ENCODE data around the gene FAM3C. TPM values are rescaled to one million over a fixed set of nuclear protein-coding genes. Genes with fewer than 3 reads are reported as not detected.
"Not testable (repeated sequence)": the region's sequence is repeated elsewhere in the genome, so short reads cannot be mapped to it uniquely, and the experiment has no call there.

FAM3C gene
- total RNA-seq, 2 donors from 2014 or later = 52.5 to 71.4 TPM

GRCh38 chr7:121428855-121429489 is 32.9 kb upstream of the FAM3C start:
- no peak overlapping the region for H3K4me3 Mint-ChIP-seq
- no peaks in the 10 kb centered on the region for H3K36me3 Mint-ChIP-seq
- H3K9me3 Mint-ChIP-seq = peaks cover 3% of the 10 kb centered on the region
- no peak overlapping the region for H3K27ac Mint-ChIP-seq
- H3K4me1 Mint-ChIP-seq (ENCODE audit: low read depth in 2 of 2) = peaks cover 0 to 5% of the 10 kb centered on the region in 2 donors
- ATAC-seq (no peak), DNase-seq (ENCODE audit: low spot score) (no peak)
- peaks cover 0 to 8% of the 10 kb centered on the region in 2 donors for H3K27me3 Mint-ChIP-seq

GRCh38 chr7:121421743-121422142 is 25.6 kb upstream of the FAM3C start:
- not testable (repeated sequence) for H3K9me3 Mint-ChIP-seq; H3K27ac Mint-ChIP-seq; H3K4me3 Mint-ChIP-seq; H3K27me3 Mint-ChIP-seq; DNase-seq (ENCODE audit: low spot score); H3K36me3 Mint-ChIP-seq; H3K4me1 Mint-ChIP-seq (ENCODE audit: low read depth in 2 of 2); ATAC-seq

GRCh38 chr7:121420976-121421375 is 24.9 kb upstream of the FAM3C start:
- no peak overlapping the region for H3K4me3 Mint-ChIP-seq
- DNase-seq (ENCODE audit: low spot score) (no peak), ATAC-seq (no peak)
- peak overlapping the region in 1 of 2 donors; percentile 32 for H3K27ac Mint-ChIP-seq
- H3K9me3 Mint-ChIP-seq = no peaks in the 10 kb centered on the region
- H3K4me1 Mint-ChIP-seq (ENCODE audit: low read depth in 2 of 2) = no peaks in the 10 kb centered on the region
- H3K36me3 Mint-ChIP-seq = no peaks in the 10 kb centered on the region
- H3K27me3 Mint-ChIP-seq = no peaks in the 10 kb centered on the region

GRCh38 chr7:121419201-121420148 is 23.4 kb upstream of the FAM3C start:
- Mint-ChIP-seq H3K36me3 (no peaks in the 10 kb centered on the region), H3K4me3 (no peak overlapping the region), H3K27ac (no peak overlapping the region), H3K9me3 (no peaks in the 10 kb centered on the region), H3K27me3 (no peaks in the 10 kb centered on the region), H3K4me1 (ENCODE audit: low read depth in 2 of 2) (no peaks in the 10 kb centered on the region)
- ATAC-seq (no peak), DNase-seq (ENCODE audit: low spot score) (no peak)

- Mint-ChIP-seq H3K27ac (no peak overlapping the region), H3K27me3 (peaks cover 4 to 9% of the 10 kb centered on the region in 2 donors), H3K9me3 (no peaks in the 10 kb centered on the region), H3K4me1 (ENCODE audit: low read depth in 2 of 2) (peaks cover 0 to 2% of the 10 kb centered on the region in 2 donors), H3K36me3 (peaks cover 6% of the 10 kb centered on the region), H3K4me3 (no peak overlapping the region)
- ATAC-seq = no peak
- DNase-seq (ENCODE audit: low spot score) = no peak
Observed at GRCh38 chr7:121416533-121416932, 20.4 kb upstream of the FAM3C start.

- Mint-ChIP-seq H3K36me3 (peaks cover 6% of the 10 kb centered on the region), H3K9me3 (no peaks in the 10 kb centered on the region), H3K4me3 (no peak overlapping the region), H3K4me1 (ENCODE audit: low read depth in 2 of 2) (peaks cover 4 to 11% of the 10 kb centered on the region in 2 donors), H3K27ac (no peak overlapping the region), H3K27me3 (peaks cover 4 to 13% of the 10 kb centered on the region in 2 donors)
- ATAC-seq = no peak
- no peak for DNase-seq (ENCODE audit: low spot score)
Observed at GRCh38 chr7:121414436-121414835, 18.3 kb upstream of the FAM3C start.

- Mint-ChIP-seq H3K9me3 (no peaks in the 10 kb centered on the region), H3K4me1 (ENCODE audit: low read depth in 2 of 2) (peaks cover 4 to 11% of the 10 kb centered on the region in 2 donors), H3K27me3 (peaks cover 4 to 13% of the 10 kb centered on the region in 2 donors), H3K36me3 (peaks cover 6% of the 10 kb centered on the region), H3K4me3 (no peak overlapping the region), H3K27ac (no peak overlapping the region)
- ATAC-seq (no peak), DNase-seq (ENCODE audit: low spot score) (no peak)
Observed at GRCh38 chr7:121411597-121411979, 15.5 kb upstream of the FAM3C start.

GRCh38 chr7:121410829-121411596 is 14.9 kb upstream of the FAM3C start:
- no peak overlapping the region for H3K27ac Mint-ChIP-seq
- peaks cover 4 to 13% of the 10 kb centered on the region in 2 donors for H3K27me3 Mint-ChIP-seq
- no peak for DNase-seq (ENCODE audit: low spot score)
- peaks cover 4 to 11% of the 10 kb centered on the region in 2 donors for H3K4me1 Mint-ChIP-seq (ENCODE audit: low read depth in 2 of 2)
- no peak overlapping the region for H3K4me3 Mint-ChIP-seq
- peaks cover 6% of the 10 kb centered on the region for H3K36me3 Mint-ChIP-seq
- H3K9me3 Mint-ChIP-seq = no peaks in the 10 kb centered on the region
- ATAC-seq = no peak

GRCh38 chr7:121406944-121407343 is 10.8 kb upstream of the FAM3C start:
- Mint-ChIP-seq H3K27ac (no peak overlapping the region), H3K4me1 (ENCODE audit: low read depth in 2 of 2) (peaks cover 4 to 11% of the 10 kb centered on the region in 2 donors), H3K4me3 (no peak overlapping the region), H3K27me3 (peaks cover 0 to 8% of the 10 kb centered on the region in 2 donors), H3K36me3 (peaks cover 4% of the 10 kb centered on the region), H3K9me3 (no peaks in the 10 kb centered on the region)
- DNase-seq (ENCODE audit: low spot score) = no peak
- no peak for ATAC-seq

GRCh38 chr7:121406461-121406860 is 10.4 kb upstream of the FAM3C start:
- H3K36me3 Mint-ChIP-seq = no peaks in the 10 kb centered on the region
- H3K27me3 Mint-ChIP-seq = peaks cover 0 to 3% of the 10 kb centered on the region in 2 donors
- DNase-seq (ENCODE audit: low spot score) = no peak
- no peaks in the 10 kb centered on the region for H3K9me3 Mint-ChIP-seq
- H3K27ac Mint-ChIP-seq = no peak overlapping the region
- H3K4me1 Mint-ChIP-seq (ENCODE audit: low read depth in 2 of 2) = peaks cover 4 to 8% of the 10 kb centered on the region in 2 donors
- H3K4me3 Mint-ChIP-seq = no peak overlapping the region
- no peak for ATAC-seq

- ATAC-seq = no peak
- no peaks in the 10 kb centered on the region for H3K4me1 Mint-ChIP-seq (ENCODE audit: low read depth in 2 of 2)
- no peaks in the 10 kb centered on the region for H3K9me3 Mint-ChIP-seq
- no peaks in the 10 kb centered on the region for H3K36me3 Mint-ChIP-seq
- DNase-seq (ENCODE audit: low spot score) = no peak
- no peak overlapping the region for H3K4me3 Mint-ChIP-seq
- H3K27me3 Mint-ChIP-seq = no peaks in the 10 kb centered on the region
- H3K27ac Mint-ChIP-seq = no peak overlapping the region
Observed at GRCh38 chr7:121404348-121404747, 8.2 kb upstream of the FAM3C start.

- no peaks in the 10 kb centered on the region for H3K36me3 Mint-ChIP-seq
- H3K4me3 Mint-ChIP-seq = no peak overlapping the region
- DNase-seq (ENCODE audit: low spot score) (no peak), ATAC-seq (no peak)
- H3K27me3 Mint-ChIP-seq = no peaks in the 10 kb centered on the region
- H3K9me3 Mint-ChIP-seq = no peaks in the 10 kb centered on the region
- H3K4me1 Mint-ChIP-seq (ENCODE audit: low read depth in 2 of 2) = no peaks in the 10 kb centered on the region
- H3K27ac Mint-ChIP-seq = no peak overlapping the region
Observed at GRCh38 chr7:121402701-121403100, 6.6 kb upstream of the FAM3C start.

GRCh38 chr7:121401896-121402295 is 5.8 kb upstream of the FAM3C start:
- Mint-ChIP-seq H3K9me3 (no peaks in the 10 kb centered on the region), H3K4me3 (no peak overlapping the region)

More at GRCh38 chr7:121401896-121402295, 5.8 kb upstream of the FAM3C start:
- DNase-seq (ENCODE audit: low spot score) = no peak
- no peak for ATAC-seq
- no peaks in the 10 kb centered on the region for H3K27me3 Mint-ChIP-seq
- H3K27ac Mint-ChIP-seq = no peak overlapping the region
- H3K36me3 Mint-ChIP-seq = no peaks in the 10 kb centered on the region
- H3K4me1 Mint-ChIP-seq (ENCODE audit: low read depth in 2 of 2) = no peaks in the 10 kb centered on the region

Data from natural killer cell treated with Interleukin-12 subunit alpha and Interleukin-12 subunit beta and Interleukin-15 and Interleukin-18, amount 100 ng/mL, for 72 hours (primary cell).